Adipocyte (in vitro differentiated cells): ENCODE data around the gene LMO4.

Experiments
- DNase-seq: peaks from one replicate; pipeline ENCODE4 v3.0.0-alpha.2; 2015; ENCODE audit warnings: low read depth
- H3K27me3 ChIP-seq: replicated peaks from 2 replicates; pipeline ENCODE4 v1.7.0; 2013; ENCODE audit warnings: mild to moderate bottlenecking, low read length, moderate library complexity; ENCODE audit not compliant: control insufficient read depth, insufficient read depth
- H3K36me3 ChIP-seq: 2 replicates; pipeline ENCODE4 v1.7.0; 2013; ENCODE audit warnings: low read length, mild to moderate bottlenecking, moderate library complexity; ENCODE audit not compliant: control insufficient read depth, insufficient read depth, severe bottlenecking
- H3K4me1 ChIP-seq: 2 replicates; pipeline ENCODE4 v1.7.0; 2013; ENCODE audit warnings: mild to moderate bottlenecking, low read length, moderate library complexity; ENCODE audit not compliant: control insufficient read depth, insufficient read depth
- H3K4me3 ChIP-seq: 2 replicates; pipeline ENCODE4 v1.7.0; 2013; ENCODE audit warnings: mild to moderate bottlenecking, low read length, moderate library complexity
- H3K9ac ChIP-seq: 2 replicates; pipeline ENCODE4 v1.7.0; 2013; ENCODE audit warnings: mild to moderate bottlenecking, low read length, moderate library complexity
- H3K9me3 ChIP-seq: 2 replicates; pipeline ENCODE4 v1.7.0; 2013; ENCODE audit warnings: mild to moderate bottlenecking, low read length, moderate library complexity; ENCODE audit not compliant: control insufficient read depth

Gene LMO4

GRCh38 chr1:87329526-87330056 is 911 bp downstream of the LMO4 start:
- peak; percentile 58 for DNase-seq
- H3K4me3 ChIP-seq, result peak overlapping the region; percentile 84
- peaks cover 22% of the 10 kb centered on the region for H3K36me3 ChIP-seq
- H3K9ac ChIP-seq, result peak overlapping the region; percentile 98
- H3K4me1 ChIP-seq, result peaks cover 33% of the 10 kb centered on the region
- H3K9me3 ChIP-seq, result no peaks in the 10 kb centered on the region
- H3K27me3 ChIP-seq, result no peaks in the 10 kb centered on the region

GRCh38 chr1:87330057-87330884 is 1.6 kb downstream of the LMO4 start:
- peaks cover 22% of the 10 kb centered on the region for H3K36me3 ChIP-seq
- no peaks in the 10 kb centered on the region for H3K9me3 ChIP-seq
- H3K4me1 ChIP-seq, result peaks cover 33% of the 10 kb centered on the region
- peak overlapping the region; percentile 98 for H3K9ac ChIP-seq
- H3K27me3 ChIP-seq, result no peaks in the 10 kb centered on the region
- peak overlapping the region; percentile 84 for H3K4me3 ChIP-seq
- peak; percentile 60 for DNase-seq

GRCh38 chr1:87330885-87331364 is 2.2 kb downstream of the LMO4 start:
- DNase-seq, result no peak
- H3K4me3 ChIP-seq, result peak overlapping the region; percentile 84

GRCh38 chr1:87331365-87332241 is 2.9 kb downstream of the LMO4 start:
- Histone ChIP-seq H3K36me3 (peaks cover 26% of the 10 kb centered on the region), H3K4me3 (peak overlapping the region; percentile 84), H3K9me3 (no peaks in the 10 kb centered on the region), H3K4me1 (peaks cover 44% of the 10 kb centered on the region), H3K27me3 (no peaks in the 10 kb centered on the region), H3K9ac (peak overlapping the region; percentile 98)
- DNase-seq, result peak; percentile 78

More at GRCh38 chr1:87330885-87331364, 2.2 kb downstream of the LMO4 start:
- Histone ChIP-seq H3K27me3 (no peaks in the 10 kb centered on the region), H3K9ac (peak overlapping the region; percentile 98), H3K4me1 (peaks cover 37% of the 10 kb centered on the region), H3K9me3 (no peaks in the 10 kb centered on the region), H3K36me3 (peaks cover 22% of the 10 kb centered on the region)

- DNase-seq, result no peak
- Histone ChIP-seq H3K4me1 (peaks cover 56% of the 10 kb centered on the region), H3K9ac (peak overlapping the region; percentile 98), H3K9me3 (no peaks in the 10 kb centered on the region), H3K27me3 (no peaks in the 10 kb centered on the region), H3K36me3 (peaks cover 45% of the 10 kb centered on the region), H3K4me3 (peak overlapping the region; percentile 84)
These were observed 5.1 kb downstream of the LMO4 start for GRCh38 chr1:87333692-87334347.

GRCh38 chr1:87334351-87335174 is 5.9 kb downstream of the LMO4 start:
- peak; percentile 46 for DNase-seq

GRCh38 chr1:87335175-87335884 is 6.7 kb downstream of the LMO4 start:
- peaks cover 56% of the 10 kb centered on the region for H3K4me1 ChIP-seq
- H3K9ac ChIP-seq, result peak overlapping the region; percentile 98
- H3K9me3 ChIP-seq, result no peaks in the 10 kb centered on the region
- no peaks in the 10 kb centered on the region for H3K27me3 ChIP-seq
- DNase-seq, result peak; percentile 79
- peak overlapping the region; percentile 84 for H3K4me3 ChIP-seq
- H3K36me3 ChIP-seq, result peaks cover 60% of the 10 kb centered on the region

More at GRCh38 chr1:87334351-87335174, 5.9 kb downstream of the LMO4 start:
- peak overlapping the region; percentile 98 for H3K9ac ChIP-seq
- H3K27me3 ChIP-seq, result no peaks in the 10 kb centered on the region
- no peaks in the 10 kb centered on the region for H3K9me3 ChIP-seq
- H3K4me1 ChIP-seq, result peaks cover 56% of the 10 kb centered on the region
- peak overlapping the region; percentile 84 for H3K4me3 ChIP-seq
- H3K36me3 ChIP-seq, result peaks cover 52% of the 10 kb centered on the region

- H3K9ac ChIP-seq, result peak overlapping the region; percentile 98
- no peak for DNase-seq
- peaks cover 56% of the 10 kb centered on the region for H3K4me1 ChIP-seq
- H3K36me3 ChIP-seq, result peaks cover 73% of the 10 kb centered on the region
- H3K9me3 ChIP-seq, result no peaks in the 10 kb centered on the region
- no peaks in the 10 kb centered on the region for H3K27me3 ChIP-seq
- peak overlapping the region; percentile 84 for H3K4me3 ChIP-seq
These were observed 8.0 kb downstream of the LMO4 start for GRCh38 chr1:87336623-87337067.

- Histone ChIP-seq H3K9me3 (no peaks in the 10 kb centered on the region), H3K27me3 (no peaks in the 10 kb centered on the region), H3K9ac (peak overlapping the region; percentile 98), H3K36me3 (peaks cover 77% of the 10 kb centered on the region), H3K4me1 (peaks cover 51% of the 10 kb centered on the region), H3K4me3 (peak overlapping the region; percentile 84)
- no peak for DNase-seq
These were observed 8.9 kb downstream of the LMO4 start for GRCh38 chr1:87337606-87338005.
